Activated T-helper 9 cell treated with anti-CD3 and anti-CD28 coated beads, Interleukin-2, amount 50 U/mL, for 16 hours (primary cell): Measurements from ENCODE around the gene CCL2.

ENCODE experiments used
- DNase-seq: peaks from one replicate; pipeline ENCODE4 v3.0.0-alpha.2; 2020; ENCODE audit warnings: low read depth

Gene CCL2

GRCh38 chr17:34265711-34266110 lies 10.6 kb downstream of the CCL2 start:
- DNase-seq, result no peak

DNA sequence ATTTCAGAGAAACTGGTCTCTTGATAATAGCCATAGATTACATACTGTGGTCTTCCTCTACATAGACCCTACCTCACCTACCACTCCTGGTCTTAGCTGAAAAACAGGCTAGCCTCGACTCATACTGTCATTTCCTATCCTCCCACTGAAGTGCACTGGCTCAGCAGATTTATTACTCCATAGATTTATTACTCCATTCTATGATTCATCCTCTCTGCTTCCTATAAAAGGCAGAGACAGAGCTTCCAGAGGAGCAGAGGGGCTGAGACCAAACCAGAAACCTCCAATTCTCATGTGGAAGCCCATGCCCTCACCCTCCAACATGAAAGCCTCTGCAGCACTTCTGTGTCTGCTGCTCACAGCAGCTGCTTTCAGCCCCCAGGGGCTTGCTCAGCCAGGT lies 14.9 kb downstream of the CCL2 start, which contains the start of gene CCL7:
Gene CCL7, plus strand, starts transcription at position 253 of the 400 bp plus-strand sequence. Its CDS starts 70 bp downstream, at position 323.
- DNase-seq, result no peak

- DNase-seq, result no peak
Observed at GRCh38 chr17:34275881-34276280, 20.8 kb downstream of the CCL2 start.

GRCh38 chr17:34276826-34277225 lies 21.7 kb downstream of the CCL2 start:
- no peak for DNase-seq

DNA sequence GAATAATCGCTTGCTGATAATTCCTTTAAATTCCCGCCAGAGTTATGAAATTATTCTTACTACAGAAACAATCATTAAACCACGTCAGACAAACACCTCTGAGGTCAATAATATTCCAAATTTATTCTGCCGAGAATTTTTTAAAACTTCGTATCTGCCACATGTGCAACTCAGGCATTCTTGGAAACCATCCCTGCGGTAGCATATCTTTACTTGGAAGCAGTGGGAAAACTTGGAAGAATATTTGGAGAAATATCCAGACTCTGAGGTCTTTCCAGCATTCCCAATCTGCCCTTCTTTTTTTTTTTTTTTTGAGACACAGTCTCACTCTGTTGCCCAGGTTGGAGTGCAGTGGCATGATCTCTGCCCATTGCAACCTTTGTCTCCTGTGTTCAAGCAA lies 28.5 kb downstream of the CCL2 start:
- no peak for DNase-seq

DNA sequence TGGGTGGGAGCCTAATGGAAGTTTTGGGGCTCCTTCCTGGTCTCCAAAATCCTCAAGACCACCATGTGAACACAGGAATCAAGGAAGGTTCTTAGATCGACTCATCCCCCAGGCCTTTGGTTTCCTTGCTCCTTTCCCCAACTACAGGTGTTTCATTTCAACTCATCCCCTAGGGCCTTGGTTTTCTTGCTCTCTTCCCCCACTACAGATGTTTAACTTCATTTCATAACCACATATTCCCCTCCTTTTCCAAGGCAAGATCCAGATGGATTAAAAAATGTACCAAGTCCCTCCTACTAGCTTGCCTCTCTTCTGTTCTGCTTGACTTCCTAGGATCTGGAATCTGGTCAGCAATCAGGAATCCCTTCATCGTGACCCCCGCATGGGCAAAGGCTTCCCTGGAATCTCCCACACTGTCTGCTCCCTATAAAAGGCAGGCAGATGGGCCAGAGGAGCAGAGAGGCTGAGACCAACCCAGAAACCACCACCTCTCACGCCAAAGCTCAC lies 30.3 kb downstream of the CCL2 start, which contains the start of gene CCL11:
Gene CCL11, plus strand, starts transcription at position 457 of the 507 bp plus-strand sequence. CDS start 67 bp downstream, outside the sequence.
- no peak for DNase-seq

DNA sequence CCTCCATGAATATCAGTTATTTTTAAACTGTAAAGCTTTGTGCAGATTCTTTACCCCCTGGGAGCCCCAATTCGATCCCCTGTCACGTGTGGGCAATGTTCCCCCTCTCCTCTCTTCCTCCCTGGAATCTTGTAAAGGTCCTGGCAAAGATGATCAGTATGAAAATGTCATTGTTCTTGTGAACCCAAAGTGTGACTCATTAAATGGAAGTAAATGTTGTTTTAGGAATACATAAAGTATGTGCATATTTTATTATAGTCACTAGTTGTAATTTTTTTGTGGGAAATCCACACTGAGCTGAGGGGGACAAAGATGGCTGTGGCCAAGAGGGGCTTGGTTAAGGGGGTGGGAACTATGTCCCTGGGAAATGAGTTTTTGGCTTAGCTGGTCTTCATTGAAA lies 32.8 kb downstream of the CCL2 start:
- DNase-seq, result no peak

DNA sequence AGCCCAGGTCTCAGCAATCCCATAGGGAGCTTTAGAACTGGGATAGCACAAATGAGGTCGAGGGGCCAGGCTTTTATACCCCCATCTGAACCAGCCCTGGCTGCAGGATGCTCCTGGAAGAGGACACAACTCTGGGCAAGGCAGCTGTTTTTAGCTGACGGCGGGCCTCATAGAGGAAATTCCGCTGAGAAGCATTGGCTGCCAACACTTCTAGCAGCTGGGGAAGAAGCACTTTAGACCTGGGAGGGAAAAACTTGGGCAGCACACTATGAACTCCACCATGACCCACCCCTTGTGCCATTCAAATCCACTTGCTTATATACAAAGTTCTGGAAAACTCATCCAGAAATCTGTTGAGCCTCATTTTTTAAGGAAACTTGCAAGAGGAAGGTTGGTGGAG lies 35.5 kb downstream of the CCL2 start:
- no peak for DNase-seq

DNA sequence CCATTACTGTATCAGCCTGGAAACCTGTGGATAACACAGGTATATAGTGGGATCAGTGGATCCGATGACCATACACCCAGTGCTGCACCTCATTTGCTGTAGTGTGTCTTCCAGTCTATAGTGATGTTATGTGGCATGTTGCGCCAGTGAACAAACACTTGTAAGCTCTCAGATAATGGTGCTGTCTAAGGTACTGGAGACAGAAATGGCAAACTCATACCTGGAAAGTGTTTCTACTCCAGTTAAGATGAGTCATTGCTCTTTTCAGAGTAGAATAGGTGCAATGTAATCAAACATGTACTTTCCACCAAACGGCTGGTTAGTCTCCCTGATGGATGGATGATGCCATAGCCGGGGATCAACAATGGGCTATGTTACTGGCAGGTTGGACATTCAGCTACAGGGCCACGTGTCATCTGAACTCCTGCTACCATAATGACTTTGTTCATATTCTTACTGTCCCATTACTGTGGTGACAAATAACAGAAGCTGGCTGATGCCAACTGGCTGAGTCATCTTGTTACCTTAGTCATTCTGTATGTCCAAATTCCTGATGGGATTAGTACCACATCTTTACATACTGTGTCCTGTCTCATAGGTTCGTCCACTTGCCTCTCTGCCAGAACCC lies 36.8 kb downstream of the CCL2 start:
- DNase-seq, result no peak

DNA sequence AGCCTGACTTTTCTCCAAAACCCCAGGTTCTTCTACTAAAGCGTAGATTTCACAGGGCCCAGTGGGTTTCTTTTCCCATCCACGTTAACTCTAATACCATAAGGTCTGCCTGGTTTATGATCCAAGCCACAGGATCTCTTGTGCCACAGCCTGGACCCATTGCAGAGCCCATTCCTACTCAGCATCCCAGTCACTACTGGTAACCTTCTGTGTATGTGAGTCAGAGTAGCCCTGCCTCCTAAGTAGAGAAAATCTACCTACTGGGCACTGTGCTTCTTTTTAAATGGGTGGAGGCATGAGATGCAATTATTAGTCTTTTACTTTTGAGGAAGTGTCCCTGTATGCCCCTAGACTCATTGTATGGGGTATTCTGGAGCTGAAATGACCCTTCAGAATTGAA lies 43.9 kb downstream of the CCL2 start:
- DNase-seq, result no peak

- DNase-seq, result no peak
Observed at GRCh38 chr17:34299956-34300577, 45.0 kb downstream of the CCL2 start.

- DNase-seq, result no peak
Observed at GRCh38 chr17:34300652-34301370, 45.7 kb downstream of the CCL2 start.

- DNase-seq, result no peak
Observed at GRCh38 chr17:34301986-34302385, 46.9 kb downstream of the CCL2 start.

- DNase-seq, result no peak
Observed at GRCh38 chr17:34302636-34303035, 47.6 kb downstream of the CCL2 start.

GRCh38 chr17:34303606-34304005 lies 48.5 kb downstream of the CCL2 start:
- no peak for DNase-seq

- no peak for DNase-seq
Observed at GRCh38 chr17:34305061-34305460, 50.0 kb downstream of the CCL2 start.

- DNase-seq, result no peak
Observed at GRCh38 chr17:34305606-34306005, 50.5 kb downstream of the CCL2 start.

DNA sequence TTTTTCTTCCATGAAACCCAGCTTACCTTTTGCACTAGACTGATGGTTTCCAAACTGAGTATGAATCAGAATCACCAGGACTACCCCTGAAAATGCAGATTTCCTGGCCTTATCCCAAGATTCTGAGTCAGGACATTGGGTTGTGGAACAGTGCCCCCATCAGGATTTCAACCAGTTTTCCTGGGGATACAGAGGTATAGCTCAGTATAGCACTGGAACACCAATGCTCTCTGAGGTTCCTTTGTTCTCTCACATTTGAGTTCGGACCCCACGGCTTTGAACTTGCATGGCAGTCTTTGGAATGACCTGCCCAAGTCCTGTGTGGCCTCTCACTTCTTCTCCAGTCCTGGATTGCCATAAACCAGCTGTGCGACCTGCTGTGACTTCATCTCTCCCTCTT lies 51.4 kb downstream of the CCL2 start:
- DNase-seq, result no peak
